ENCODE measurements around the gene FAAP100. TPM values are rescaled to one million over a fixed set of nuclear protein-coding genes. Genes with fewer than 3 reads are reported as not detected.

Gene FAAP100, protein sequence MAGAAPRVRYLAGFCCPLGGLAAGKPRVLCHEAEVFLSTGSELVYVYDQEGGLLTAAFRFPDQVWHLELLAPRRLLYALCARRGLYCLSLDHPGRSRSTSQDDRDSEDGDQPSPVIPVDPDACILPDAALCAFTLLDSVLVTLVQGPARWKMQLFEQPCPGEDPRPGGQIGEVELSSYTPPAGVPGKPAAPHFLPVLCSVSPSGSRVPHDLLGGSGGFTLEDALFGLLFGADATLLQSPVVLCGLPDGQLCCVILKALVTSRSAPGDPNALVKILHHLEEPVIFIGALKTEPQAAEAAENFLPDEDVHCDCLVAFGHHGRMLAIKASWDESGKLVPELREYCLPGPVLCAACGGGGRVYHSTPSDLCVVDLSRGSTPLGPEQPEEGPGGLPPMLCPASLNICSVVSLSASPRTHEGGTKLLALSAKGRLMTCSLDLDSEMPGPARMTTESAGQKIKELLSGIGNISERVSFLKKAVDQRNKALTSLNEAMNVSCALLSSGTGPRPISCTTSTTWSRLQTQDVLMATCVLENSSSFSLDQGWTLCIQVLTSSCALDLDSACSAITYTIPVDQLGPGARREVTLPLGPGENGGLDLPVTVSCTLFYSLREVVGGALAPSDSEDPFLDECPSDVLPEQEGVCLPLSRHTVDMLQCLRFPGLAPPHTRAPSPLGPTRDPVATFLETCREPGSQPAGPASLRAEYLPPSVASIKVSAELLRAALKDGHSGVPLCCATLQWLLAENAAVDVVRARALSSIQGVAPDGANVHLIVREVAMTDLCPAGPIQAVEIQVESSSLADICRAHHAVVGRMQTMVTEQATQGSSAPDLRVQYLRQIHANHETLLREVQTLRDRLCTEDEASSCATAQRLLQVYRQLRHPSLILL
- total RNA-seq, result 51.0 and 63.8 TPM in 2 replicates

DNA sequence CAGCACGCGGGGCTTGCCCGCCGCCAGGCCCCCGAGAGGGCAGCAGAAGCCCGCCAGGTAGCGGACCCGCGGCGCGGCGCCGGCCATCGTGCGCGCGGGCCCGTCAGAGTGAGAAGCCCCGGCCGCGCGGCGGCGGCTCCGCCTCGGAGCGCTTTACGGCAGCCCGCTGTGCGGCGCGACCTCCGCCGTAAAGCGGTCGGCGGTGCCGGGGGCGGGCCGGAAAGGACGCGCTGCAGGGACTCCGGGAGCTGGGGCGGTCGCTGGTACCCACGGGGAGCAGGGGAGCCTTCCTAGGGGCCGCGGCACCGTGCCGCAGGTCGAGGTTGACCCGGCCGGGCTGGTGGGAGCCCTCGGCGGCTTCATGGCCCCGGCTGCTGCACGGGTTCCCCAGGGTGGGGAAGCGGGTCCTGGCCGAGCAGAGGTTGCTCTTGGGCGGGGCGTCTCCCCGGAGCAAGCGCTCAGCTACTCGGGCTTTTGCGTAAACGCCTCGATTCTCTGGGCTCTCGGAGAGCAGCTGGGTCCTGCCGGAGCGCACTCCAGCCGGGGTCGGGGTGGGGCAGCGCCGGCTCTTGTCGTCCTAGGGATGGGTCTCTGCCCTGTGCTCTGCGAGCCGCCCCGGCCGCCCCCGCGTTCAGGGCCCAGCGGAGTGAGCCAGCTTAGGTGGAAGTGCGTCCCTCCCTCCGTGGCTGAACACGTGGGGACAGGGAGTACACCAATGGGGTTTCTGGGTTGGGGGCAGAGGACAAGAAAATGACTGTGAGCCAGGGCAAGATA lies at the start of gene FAAP100:
Gene FAAP100, minus strand, starts transcription at position 110 of the 774 bp plus-strand sequence. Its CDS starts 23 bp downstream, at position 87.

DNA sequence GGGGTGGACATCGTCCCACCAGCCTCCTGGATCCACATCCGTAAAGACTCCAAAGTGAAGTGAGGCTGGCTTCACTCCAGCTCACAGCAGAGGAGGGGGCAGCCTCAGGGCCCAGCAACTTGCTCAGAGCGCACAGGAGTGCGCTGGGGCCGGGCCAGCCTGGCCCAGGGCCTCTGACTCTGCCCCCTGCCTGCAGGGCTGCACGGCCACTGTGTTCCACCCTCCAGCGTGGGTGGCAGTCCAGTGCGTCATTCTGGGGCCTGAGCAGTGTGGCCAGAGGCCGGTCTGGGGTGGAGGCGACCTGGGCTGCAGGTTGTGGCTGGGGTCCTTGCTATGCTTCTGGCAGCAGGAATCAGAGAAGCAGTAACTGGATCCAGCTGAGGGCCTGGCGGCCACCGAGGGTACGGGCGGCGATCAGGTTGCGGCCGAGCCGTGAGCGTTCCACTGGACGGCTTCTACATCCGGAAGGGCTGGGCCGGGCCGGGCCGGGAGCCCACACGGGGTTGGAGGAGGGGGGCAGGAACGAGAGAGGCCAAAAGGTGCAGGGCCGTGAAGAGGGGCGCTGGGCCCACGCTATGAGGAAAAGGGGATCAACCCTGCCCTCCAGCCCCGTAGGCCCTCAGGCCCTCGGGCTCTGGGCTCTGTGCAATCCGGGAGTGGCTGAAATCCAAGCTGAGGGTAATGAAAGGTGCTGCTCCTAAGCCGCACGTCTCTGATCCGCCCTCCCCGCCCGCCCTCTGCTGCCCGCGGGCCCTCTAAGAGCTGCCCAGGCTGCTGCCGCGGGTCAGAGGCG lies 24.4 kb downstream of the FAAP100 start, which contains the start of gene FSCN2:
Gene FSCN2, plus strand, starts transcription at position 787 of the 793 bp plus-strand sequence. CDS start 155 bp downstream, outside the sequence.

DNA sequence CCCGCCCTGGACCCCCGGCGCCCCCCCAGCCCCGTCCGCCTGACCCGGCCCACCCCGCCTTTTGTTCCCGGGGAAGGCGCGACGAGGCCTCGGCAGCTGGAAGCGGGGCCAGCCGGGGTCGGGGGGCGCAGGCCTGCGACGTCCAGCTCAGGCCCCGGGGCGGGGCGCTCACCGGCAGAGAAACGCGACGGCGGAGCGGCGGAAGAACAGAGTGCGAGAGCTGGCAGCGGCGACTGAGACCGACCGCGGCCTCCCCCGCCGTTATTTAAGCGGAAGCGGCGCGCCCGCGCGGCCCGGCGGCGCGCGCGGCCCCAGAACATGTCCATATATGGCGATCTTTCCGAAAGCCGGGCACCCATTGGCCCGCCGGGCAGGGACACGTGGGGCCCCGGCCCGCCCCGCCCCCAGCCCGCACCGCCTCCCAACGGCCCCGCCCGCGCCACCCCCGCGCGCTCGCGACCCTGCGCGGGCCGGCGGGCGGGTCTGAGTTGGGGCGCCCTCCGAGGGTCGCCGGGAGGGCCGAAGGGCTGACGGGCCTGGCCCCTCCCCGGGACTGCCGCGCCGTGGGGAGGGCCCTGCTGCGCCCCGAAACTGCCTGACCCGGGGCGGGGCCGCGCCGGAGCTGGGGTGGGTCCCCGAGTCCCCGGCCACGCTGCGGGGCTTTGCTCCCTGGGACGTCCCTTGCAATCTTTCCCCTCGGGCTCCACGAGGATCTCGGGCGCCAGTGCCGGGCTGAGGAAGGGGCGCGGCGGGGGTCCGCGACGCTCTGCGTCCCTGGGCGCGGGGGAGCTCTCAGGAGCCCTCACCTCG lies 39.4 kb downstream of the FAAP100 start, which contains the start of gene ACTG1:
Gene ACTG1, minus strand, starts transcription at position 238 of the 810 bp plus-strand sequence. CDS start 445 bp downstream, outside the sequence.

Other genes starting within 250 kb of the FAAP100 start
- 6.8 and 18.3 TPM in 2 replicates for gene BAHCC1, start 156.9 kb downstream of the FAAP100 start, total RNA-seq
- gene ACTG1, start 39.6 kb downstream of the FAAP100 start, total RNA-seq, result 10,594 and 11,964 TPM in 2 replicates
- gene FSCN2, start 24.0 kb downstream of the FAAP100 start, total RNA-seq, result 2.4 TPM in 1 of 2 replicates, not detected in the other
- 68.1 and 84.4 TPM in 2 replicates for gene NPLOC4, start 84.8 kb upstream of the FAAP100 start, total RNA-seq
- 1.1 and 1.9 TPM in 2 replicates for gene TSPAN10, start 84.8 kb upstream of the FAAP100 start, total RNA-seq
- gene PDE6G, start 104.2 kb upstream of the FAAP100 start, total RNA-seq, result 0.65 and 6.6 TPM in 2 replicates
- 45.1 and 69.1 TPM in 2 replicates for gene OXLD1, start 114.3 kb upstream of the FAAP100 start, total RNA-seq
- 11.5 and 19.2 TPM in 2 replicates for gene CCDC137, start 114.4 kb upstream of the FAAP100 start, total RNA-seq
- gene ARL16, start 131.4 kb upstream of the FAAP100 start, total RNA-seq, result 38.7 and 53.8 TPM in 2 replicates
- 126 and 158 TPM in 2 replicates for gene HGS, start 131.7 kb upstream of the FAAP100 start, total RNA-seq
- gene MRPL12, start 151.0 kb upstream of the FAAP100 start, total RNA-seq, result 86.6 and 220 TPM in 2 replicates
- 23.2 and 55.6 TPM in 2 replicates for gene SLC25A10, start 159.9 kb upstream of the FAAP100 start, total RNA-seq